ENCODE results near the gene PDF. TPM values are rescaled to one million over a fixed set of nuclear protein-coding genes. Genes with fewer than 3 reads are reported as not detected.
"Not testable (repeated sequence)": the region's sequence is repeated elsewhere in the genome, so short reads cannot be mapped to it uniquely, and the experiment has no call there.

Gene PDF
- total RNA-seq, 3 donors from 2014 or later (not counting 1 experiment from before 2014, with no cell fraction given): 3.0 to 5.7 (median 4.6) TPM

DNA sequence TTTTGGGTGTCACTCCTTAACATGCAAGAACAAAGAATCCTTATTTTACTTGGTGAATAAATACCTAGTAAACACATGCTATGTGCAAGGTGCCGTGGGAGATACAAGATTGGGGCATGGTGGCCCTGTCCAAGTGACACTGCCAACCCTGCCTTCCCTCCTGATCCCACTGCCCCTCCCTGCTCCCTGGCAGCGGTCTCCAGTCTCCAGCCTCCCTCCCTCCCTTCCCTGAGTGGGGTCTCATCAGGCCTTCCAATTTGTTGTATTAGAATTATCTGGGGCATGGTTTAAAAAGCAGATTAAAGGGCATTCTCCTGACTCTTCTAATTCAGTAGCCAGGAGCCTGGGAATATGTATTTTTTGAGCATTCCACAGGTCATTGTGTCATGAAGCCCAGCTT is 33.7 kb upstream of the PDF start:
- intact Hi-C loops (cut with micrococcal nuclease): no loop called here
- Mint-ChIP-seq H3K4me3 (no peak overlapping the region), H3K27ac (peak overlapping the region in 1 of 2 donors; percentile 45), H3K9me3 (no peaks in the 10 kb centered on the region), H3K27me3 (ENCODE audit: low read depth in 2 of 2) (no peaks in the 10 kb centered on the region), H3K4me1 (peaks cover 16 to 17% of the 10 kb centered on the region in 2 donors), H3K36me3 (peaks cover 7% of the 10 kb centered on the region)
- ATAC-seq (no peak), DNase-seq (no peak)
- 100% methylated on average over 1 of the region's 2 CpGs for WGBS (ENCODE audit: insufficient coverage)
- H3K36me3 ChIP-seq (ENCODE audit: control insufficient read depth, insufficient read depth, low read length): peaks cover 41% of the 10 kb centered on the region
- no peaks in the 10 kb centered on the region for H3K9me3 ChIP-seq (ENCODE audit: control insufficient read depth, insufficient read depth, low read length)
- H3K4me3 ChIP-seq (ENCODE audit: low read length): no peak overlapping the region
- no peak overlapping the region for H3K27ac ChIP-seq (ENCODE audit: low read length)
- no peaks in the 10 kb centered on the region for H3K4me1 ChIP-seq (ENCODE audit: control insufficient read depth, insufficient read depth, low read length)
- TF ChIP-seq, protein P1, sequence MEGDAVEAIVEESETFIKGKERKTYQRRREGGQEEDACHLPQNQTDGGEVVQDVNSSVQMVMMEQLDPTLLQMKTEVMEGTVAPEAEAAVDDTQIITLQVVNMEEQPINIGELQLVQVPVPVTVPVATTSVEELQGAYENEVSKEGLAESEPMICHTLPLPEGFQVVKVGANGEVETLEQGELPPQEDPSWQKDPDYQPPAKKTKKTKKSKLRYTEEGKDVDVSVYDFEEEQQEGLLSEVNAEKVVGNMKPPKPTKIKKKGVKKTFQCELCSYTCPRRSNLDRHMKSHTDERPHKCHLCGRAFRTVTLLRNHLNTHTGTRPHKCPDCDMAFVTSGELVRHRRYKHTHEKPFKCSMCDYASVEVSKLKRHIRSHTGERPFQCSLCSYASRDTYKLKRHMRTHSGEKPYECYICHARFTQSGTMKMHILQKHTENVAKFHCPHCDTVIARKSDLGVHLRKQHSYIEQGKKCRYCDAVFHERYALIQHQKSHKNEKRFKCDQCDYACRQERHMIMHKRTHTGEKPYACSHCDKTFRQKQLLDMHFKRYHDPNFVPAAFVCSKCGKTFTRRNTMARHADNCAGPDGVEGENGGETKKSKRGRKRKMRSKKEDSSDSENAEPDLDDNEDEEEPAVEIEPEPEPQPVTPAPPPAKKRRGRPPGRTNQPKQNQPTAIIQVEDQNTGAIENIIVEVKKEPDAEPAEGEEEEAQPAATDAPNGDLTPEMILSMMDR (IDR thresholded peaks at IDR 0.05): no peak
- no peaks in the 10 kb centered on the region for H3K27me3 ChIP-seq (ENCODE audit: control insufficient read depth, insufficient read depth, low read length)

DNA sequence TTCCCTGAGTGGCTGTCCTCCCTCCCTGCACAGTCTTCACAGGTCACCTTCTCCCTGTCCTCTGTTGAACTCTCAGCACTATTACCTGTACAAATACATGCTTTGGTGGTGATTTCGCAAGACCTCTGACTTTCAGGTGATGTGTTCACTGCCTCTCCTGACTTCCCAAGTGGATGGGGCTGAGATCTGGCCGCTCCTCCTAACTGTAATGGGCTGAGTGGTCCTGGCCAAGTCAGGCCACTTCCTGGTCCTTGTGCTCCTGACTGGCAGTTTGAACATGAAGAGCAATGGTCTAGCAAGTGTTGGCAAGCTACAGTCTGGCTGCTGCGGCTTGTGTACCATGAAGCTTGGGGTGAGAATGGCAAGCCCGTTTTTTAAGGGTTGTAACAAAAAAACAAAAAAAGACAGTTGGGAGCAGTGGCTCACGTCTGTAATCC is 32.9 kb upstream of the PDF start:
- H3K9me3 ChIP-seq (ENCODE audit: control insufficient read depth, insufficient read depth, low read length): no peaks in the 10 kb centered on the region
- intact Hi-C loops (cut with micrococcal nuclease): no loop called here
- no peaks in the 10 kb centered on the region for H3K4me1 ChIP-seq (ENCODE audit: control insufficient read depth, insufficient read depth, low read length)
- H3K36me3 ChIP-seq (ENCODE audit: control insufficient read depth, insufficient read depth, low read length): peaks cover 38% of the 10 kb centered on the region
- Mint-ChIP-seq H3K4me3 (no peak overlapping the region), H3K36me3 (peaks cover 7% of the 10 kb centered on the region), H3K27ac (no peak overlapping the region), H3K9me3 (no peaks in the 10 kb centered on the region), H3K4me1 (peaks cover 16 to 17% of the 10 kb centered on the region in 2 donors), H3K27me3 (ENCODE audit: low read depth in 2 of 2) (no peaks in the 10 kb centered on the region)
- H3K27ac ChIP-seq (ENCODE audit: low read length): no peak overlapping the region
- DNase-seq (no peak), ATAC-seq (no peak)
- no peak overlapping the region for H3K4me3 ChIP-seq (ENCODE audit: low read length)
- TF ChIP-seq, protein P1 (IDR thresholded peaks at IDR 0.05): no peak
- no peaks in the 10 kb centered on the region for H3K27me3 ChIP-seq (ENCODE audit: control insufficient read depth, insufficient read depth, low read length)
- 99% methylated on average over 5 of the region's 5 CpGs for WGBS (ENCODE audit: insufficient coverage)

DNA sequence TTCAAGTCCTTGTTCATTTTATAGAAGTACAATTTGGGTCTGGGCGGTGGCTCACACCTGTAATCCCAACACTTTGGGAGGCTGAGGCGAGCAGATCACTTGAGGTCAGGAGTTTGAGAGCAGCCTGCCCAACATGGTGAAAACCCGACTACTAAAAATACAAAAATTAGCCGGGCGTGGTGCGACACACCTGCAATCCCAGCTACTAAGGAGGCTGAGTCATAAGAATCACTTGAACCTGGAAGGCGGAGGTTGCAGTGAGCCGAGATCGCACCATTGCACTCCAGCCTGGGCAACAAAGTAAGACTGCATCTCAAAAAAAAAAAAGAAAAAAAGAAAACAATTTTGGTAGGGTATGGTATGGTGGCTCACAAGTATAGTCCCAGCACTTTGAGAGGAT is 29.7 kb upstream of the PDF start:
- H3K27me3 ChIP-seq (ENCODE audit: control insufficient read depth, insufficient read depth, low read length); H3K27ac ChIP-seq (ENCODE audit: low read length); H3K4me3 ChIP-seq (ENCODE audit: low read length); intact Hi-C loops (cut with micrococcal nuclease); H3K9me3 ChIP-seq (ENCODE audit: control insufficient read depth, insufficient read depth, low read length); H3K27me3 Mint-ChIP-seq (ENCODE audit: low read depth in 2 of 2); H3K4me1 ChIP-seq (ENCODE audit: control insufficient read depth, insufficient read depth, low read length); H3K27ac Mint-ChIP-seq; DNase-seq; H3K9me3 Mint-ChIP-seq; ATAC-seq; H3K4me3 Mint-ChIP-seq: not testable (repeated sequence)
- Mint-ChIP-seq H3K36me3 (peaks cover 11% of the 10 kb centered on the region), H3K4me1 (peaks cover 13 to 17% of the 10 kb centered on the region in 2 donors)
- H3K36me3 ChIP-seq (ENCODE audit: control insufficient read depth, insufficient read depth, low read length): peaks cover 31% of the 10 kb centered on the region
- 94% methylated on average over 9 of the region's 9 CpGs for WGBS (ENCODE audit: insufficient coverage)

DNA sequence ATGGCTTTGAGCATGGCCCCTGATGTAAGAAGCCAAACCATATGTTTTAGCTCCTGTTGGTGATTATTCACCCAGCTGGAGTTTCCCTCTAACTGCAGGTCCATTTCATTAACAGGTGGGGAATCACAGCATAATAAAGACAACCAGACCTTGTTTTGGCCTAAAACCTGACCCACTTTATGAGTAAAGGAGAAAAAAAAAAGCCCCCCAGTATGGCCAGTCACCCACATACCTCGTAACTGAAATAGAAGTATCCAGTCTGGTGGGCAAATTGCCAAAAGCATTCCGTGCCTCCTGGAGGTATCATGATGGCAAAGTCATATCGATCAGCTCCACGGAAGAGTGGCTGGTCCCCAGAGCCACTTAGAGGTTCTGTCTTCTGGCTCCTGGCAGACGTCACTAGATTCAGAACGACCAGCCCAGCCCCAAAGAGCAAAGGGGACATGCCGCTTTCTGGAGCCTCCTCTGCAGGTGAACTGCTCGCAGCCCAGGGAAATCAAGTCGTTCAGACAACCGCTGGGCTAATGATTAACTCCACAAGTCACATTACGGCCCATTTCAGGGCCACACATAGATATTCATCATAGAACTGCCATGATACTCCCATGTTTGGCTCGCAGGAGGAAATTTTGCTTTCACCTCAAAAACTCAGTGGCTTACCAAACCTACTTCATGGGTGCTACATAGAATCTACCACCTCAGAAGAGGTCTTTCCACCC is 21.1 kb upstream of the PDF start, which contains the start of gene TMED6:
Gene TMED6, minus strand, starts transcription at position 478 of the 719 bp plus-strand sequence. Its CDS starts 33 bp downstream, at position 445.
- H3K36me3 ChIP-seq (ENCODE audit: control insufficient read depth, insufficient read depth, low read length): peaks cover 23% of the 10 kb centered on the region
- no peaks in the 10 kb centered on the region for H3K27me3 ChIP-seq (ENCODE audit: control insufficient read depth, insufficient read depth, low read length)
- WGBS (ENCODE audit: insufficient coverage): 97% methylated on average over 12 of the region's 12 CpGs
- H3K4me3 ChIP-seq (ENCODE audit: low read length): no peak within 1 kb of the TSS
- Mint-ChIP-seq H3K27me3 (ENCODE audit: low read depth in 2 of 2) (no peaks in the 10 kb centered on the region), H3K9me3 (no peaks in the 10 kb centered on the region), H3K27ac (no peak within 1 kb of the TSS), H3K4me1 (peaks cover 0 to 4% of the 10 kb centered on the region in 2 donors), H3K36me3 (peaks cover 7% of the 10 kb centered on the region), H3K4me3 (no peak within 1 kb of the TSS)
- intact Hi-C loops (cut with micrococcal nuclease): no loop called here
- peaks cover 4% of the 10 kb centered on the region for H3K4me1 ChIP-seq (ENCODE audit: control insufficient read depth, insufficient read depth, low read length)
- TF ChIP-seq, protein P1 (IDR thresholded peaks at IDR 0.05): no peak
- H3K27ac ChIP-seq (ENCODE audit: low read length): no peak within 1 kb of the TSS
- ATAC-seq (no peak), DNase-seq (no peak)
- H3K9me3 ChIP-seq (ENCODE audit: control insufficient read depth, insufficient read depth, low read length): no peaks in the 10 kb centered on the region

All from natural killer cell (primary cell).